AG04449 (cell line): ENCODE data around the gene EVX1.

ENCODE experiments used
- CTCF ChIA-PET: fragments of 350-600 bp; formaldehyde crosslinking; extraction: SDS; loops from one replicate; lab custom pipeline; 2021; ENCODE audit warnings: antibody characterized with exemption; lab: Yijun Ruan, JAX
- POLR2A ChIA-PET: fragments of 400-600, 350-600 bp; formaldehyde crosslinking; extraction: SDS; loops from one replicate; lab custom pipeline; 2020; ENCODE audit warnings: antibody characterized with exemption, inconsistent platforms; lab: Yijun Ruan, JAX
- DNase-seq: peaks from one replicate; pipeline ENCODE4 v3.0.0-alpha.2; 2010; ENCODE audit warnings: low read depth, low spot score
- H3K4me3 ChIP-seq: 2 replicates; pipeline ENCODE4 v1.5.1; 2011; ENCODE audit warnings: low read depth, mild to moderate bottlenecking, control low read depth, low read length
- TF ChIP-seq, protein P1 (sequence below): IDR thresholded peaks from one replicate; pipeline ENCODE4 v1.5.1; 2011; ENCODE audit warnings: mild to moderate bottlenecking, moderate library complexity, low read length, control low read depth, inconsistent platforms; ENCODE audit not compliant: insufficient read depth; ENCODE audit errors: missing control alignments

Gene EVX1

DNA sequence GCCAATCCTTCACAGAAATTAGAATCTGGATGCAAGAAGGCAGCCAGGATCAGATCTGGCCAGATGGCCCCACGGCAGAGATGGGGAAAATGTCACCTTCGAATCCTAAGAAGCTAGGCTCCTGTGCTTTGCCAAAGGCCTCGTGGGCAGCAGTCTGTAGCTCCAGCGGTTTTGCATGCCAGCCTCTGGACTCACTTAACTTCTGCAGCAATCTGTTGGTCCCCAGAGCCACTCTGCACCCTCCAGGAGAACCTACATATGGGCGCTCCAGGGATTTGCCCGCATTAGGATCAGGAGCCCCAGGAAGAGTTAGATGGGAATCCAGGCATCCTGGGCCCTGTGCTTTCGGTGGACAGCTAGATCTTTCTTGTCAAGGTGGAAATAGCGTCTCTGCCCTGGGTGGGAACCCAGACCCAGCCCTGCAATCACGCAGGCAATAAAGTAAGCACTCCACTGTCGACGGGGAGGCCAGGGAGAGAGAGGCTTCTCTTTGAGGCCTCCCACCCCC, 32.6 kb upstream of the EVX1 start:
- DNase-seq: no peak
- no peak overlapping the region for H3K4me3 ChIP-seq
- TF ChIP-seq, protein P1, sequence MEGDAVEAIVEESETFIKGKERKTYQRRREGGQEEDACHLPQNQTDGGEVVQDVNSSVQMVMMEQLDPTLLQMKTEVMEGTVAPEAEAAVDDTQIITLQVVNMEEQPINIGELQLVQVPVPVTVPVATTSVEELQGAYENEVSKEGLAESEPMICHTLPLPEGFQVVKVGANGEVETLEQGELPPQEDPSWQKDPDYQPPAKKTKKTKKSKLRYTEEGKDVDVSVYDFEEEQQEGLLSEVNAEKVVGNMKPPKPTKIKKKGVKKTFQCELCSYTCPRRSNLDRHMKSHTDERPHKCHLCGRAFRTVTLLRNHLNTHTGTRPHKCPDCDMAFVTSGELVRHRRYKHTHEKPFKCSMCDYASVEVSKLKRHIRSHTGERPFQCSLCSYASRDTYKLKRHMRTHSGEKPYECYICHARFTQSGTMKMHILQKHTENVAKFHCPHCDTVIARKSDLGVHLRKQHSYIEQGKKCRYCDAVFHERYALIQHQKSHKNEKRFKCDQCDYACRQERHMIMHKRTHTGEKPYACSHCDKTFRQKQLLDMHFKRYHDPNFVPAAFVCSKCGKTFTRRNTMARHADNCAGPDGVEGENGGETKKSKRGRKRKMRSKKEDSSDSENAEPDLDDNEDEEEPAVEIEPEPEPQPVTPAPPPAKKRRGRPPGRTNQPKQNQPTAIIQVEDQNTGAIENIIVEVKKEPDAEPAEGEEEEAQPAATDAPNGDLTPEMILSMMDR: no peak
- ChIA-PET CTCF (interaction anchor here (0.8 to 8.4 kb wide), 25 partner anchors 11 to 886 kb away, joined by 3 to 83 read pairs (median 5); partner anchors contain the start of genes HOXA11 and HOXA13), POLR2A (no interaction called here)

DNA sequence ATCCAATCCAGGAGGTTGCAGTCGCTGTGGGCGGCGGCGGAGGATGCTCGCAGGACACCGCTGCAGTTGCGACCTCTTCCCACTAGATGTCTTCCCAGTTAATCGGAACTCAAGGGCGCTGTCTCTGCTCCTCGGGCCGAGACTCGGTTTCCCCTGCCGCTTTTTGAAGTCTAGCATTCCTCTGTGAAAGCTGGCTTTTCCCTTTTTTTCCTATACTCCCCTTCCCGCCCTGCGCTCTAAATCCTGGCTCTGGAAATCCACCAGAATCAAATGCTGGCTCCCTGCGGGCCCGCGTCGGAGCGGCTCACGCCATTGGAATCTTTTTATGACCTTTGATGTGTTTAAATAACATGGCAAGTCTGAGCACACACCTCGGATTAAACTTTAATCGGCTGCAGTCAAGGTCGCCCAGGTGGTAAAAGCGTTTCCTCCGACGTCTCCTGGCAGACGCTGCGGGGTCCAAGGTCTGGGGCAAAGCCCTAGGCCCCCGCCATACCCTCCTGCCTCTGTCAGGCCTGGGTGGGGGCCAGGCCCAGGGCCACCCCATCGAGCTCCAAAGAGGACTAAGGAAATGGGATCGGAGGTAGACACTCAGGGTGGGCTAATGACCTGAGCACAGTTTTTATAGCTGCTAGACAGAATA, 32.0 kb upstream of the EVX1 start:
- no peak for DNase-seq
- POLR2A ChIA-PET: no interaction called here
- H3K4me3 ChIP-seq: peak overlapping the region; percentile 23; the same call in 1 of the 2 replicates
- CTCF ChIA-PET: interaction anchor here (0.7 to 8.4 kb wide), 30 partner anchors 8 to 1598 kb away, joined by 3 to 83 read pairs (median 4); partner anchors contain the start of genes EVX1 and HOXA13
- TF ChIP-seq, protein P1: peak; percentile 77

DNA sequence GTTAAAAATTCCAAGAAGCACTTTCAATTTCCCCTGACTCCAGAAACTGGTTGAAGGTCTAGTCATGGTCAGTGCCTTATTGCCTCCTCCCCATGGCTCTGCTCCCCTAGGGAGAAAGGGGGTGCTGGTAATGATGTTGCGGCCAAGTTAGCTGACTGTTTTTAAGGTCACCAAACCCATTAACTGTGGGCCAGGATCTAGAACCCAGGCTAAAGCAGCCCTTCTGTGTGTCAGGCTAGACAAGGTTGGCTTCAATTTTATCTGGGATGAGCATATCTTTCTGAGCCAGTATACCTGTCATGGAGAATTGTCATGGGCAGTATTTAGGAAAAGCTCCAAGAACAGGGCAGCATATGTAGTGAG, 31.5 kb upstream of the EVX1 start:
- H3K4me3 ChIP-seq: no peak overlapping the region
- CTCF ChIA-PET: interaction anchor here (0.7 to 8.4 kb wide), 25 partner anchors 8 to 1597 kb away, joined by 3 to 83 read pairs (median 5); partner anchors contain the start of genes EVX1 and HOXA13
- no peak for DNase-seq
- POLR2A ChIA-PET: no interaction called here
- TF ChIP-seq, protein P1: no peak

DNA sequence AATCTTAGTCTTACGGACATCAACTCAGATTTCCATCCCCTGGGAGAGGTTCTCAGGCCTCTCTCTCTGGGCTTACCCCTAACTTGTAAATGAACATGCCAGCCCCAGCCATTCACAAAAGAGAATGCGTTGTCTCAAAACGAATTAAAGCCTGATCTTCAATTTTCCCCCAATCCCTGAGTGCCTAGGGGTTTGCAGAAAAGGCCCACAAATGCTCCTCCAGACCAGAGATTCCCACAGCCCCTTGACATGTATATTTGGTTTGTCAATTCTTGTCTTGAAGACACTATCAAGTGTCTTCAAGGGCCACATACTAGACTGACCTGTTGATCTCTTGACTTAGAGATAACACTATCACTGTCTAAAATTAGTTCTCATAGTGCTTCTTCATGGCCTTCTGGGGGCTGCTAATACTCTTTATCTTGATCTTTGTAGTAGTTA, 30.8 kb upstream of the EVX1 start:
- ChIA-PET CTCF (interaction anchor here (1.0 to 8.4 kb wide), 10 partner anchors 9 to 566 kb away, joined by 3 to 83 read pairs (median 12); partner anchors contain the start of genes EVX1 and HOXA13), POLR2A (no interaction called here)
- TF ChIP-seq, protein P1: no peak
- no peak overlapping the region for H3K4me3 ChIP-seq
- no peak for DNase-seq

DNA sequence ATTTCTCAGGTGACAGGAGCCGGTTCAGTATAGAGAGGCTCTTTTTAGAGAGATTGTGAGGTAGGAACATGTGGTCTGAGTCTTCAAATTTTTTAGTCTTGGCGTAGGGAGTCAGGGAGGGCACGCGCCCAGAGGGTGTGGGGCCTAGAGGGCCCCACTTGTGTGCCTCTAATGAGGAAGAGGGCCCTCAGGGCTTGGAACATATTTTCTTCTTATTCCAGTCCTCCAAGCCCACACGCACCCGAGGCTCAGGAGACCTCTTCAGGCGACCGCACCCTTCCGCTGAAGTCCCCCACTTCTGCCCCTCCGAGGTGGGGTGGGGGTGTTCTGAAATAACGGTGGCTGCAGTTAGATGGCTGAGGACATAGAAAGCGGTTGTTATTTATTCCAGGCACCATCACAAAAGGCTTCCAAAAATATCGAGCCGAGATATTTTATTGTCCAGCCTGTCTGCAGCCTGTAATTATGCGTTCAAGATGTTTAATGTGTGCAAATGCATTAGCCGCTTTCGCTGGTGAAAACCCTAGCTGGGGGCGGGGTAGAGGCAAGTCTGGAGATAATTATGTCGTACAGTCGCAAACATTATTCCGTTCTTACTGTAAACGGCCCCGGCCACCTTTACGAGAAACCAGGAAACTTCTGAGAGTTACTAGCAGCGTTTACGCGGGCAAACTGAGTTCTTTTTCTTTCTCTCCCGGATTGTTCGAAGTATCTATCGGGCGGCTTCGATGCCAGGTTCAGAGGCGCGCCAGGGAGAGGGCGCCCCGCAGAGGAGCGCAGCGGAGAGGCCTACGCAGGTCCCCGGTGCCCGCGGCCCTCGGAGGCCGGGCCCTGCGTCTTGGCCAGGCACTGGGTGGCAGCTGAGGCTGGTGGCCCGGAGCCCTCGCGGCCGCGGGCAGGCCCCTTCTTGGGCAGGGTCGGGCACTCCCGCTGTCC, 29.8 kb upstream of the EVX1 start:
- CTCF ChIA-PET: interaction anchor here (1.5 to 8.4 kb wide), 3 partner anchors 11 to 363 kb away, joined by 3 to 83 read pairs (median 21); no protein-coding TSS in a partner anchor

More for the DNA sequence above, 29.8 kb upstream of the EVX1 start:
- H3K4me3 ChIP-seq: no peak overlapping the region
- DNase-seq: no peak
- TF ChIP-seq, protein P1: no peak
- POLR2A ChIA-PET: no interaction called here
